GM11168 (cell line): ENCODE measurements around the gene SLC47A2.
"Not testable (repeated sequence)": the region's sequence is repeated elsewhere in the genome, so short reads cannot be mapped to it uniquely, and the experiment has no call there.

Source experiments
- in situ Hi-C: fragments of 300-500 bp; cut with MboI; formaldehyde crosslinking; loops from one replicate; pipeline ENCODE4 v1.12.0; 2022; ENCODE audit warnings: low sequenced_read_pairs; ENCODE audit not compliant: unreplicated experiment

The SLC47A2 gene

GRCh38 chr17:19673623-19674022 lies 42.8 kb downstream of the SLC47A2 start:
- in situ Hi-C loops: no loop called here

GRCh38 chr17:19672009-19672750 lies 44.2 kb downstream of the SLC47A2 start:
- in situ Hi-C loops: no loop called here

- in situ Hi-C loops: no loop called here
Observed at GRCh38 chr17:19671433-19671832, 45.0 kb downstream of the SLC47A2 start.

- in situ Hi-C loops: no loop called here
Observed at GRCh38 chr17:19670908-19671307, 45.5 kb downstream of the SLC47A2 start.

GRCh38 chr17:19669680-19670079 lies 46.7 kb downstream of the SLC47A2 start:
- in situ Hi-C loops: not testable (repeated sequence)

- in situ Hi-C loops: no loop called here
Observed at GRCh38 chr17:19664821-19665181, 51.6 kb downstream of the SLC47A2 start.

GRCh38 chr17:19664136-19664820 lies 52.1 kb downstream of the SLC47A2 start:
- in situ Hi-C loops: no loop called here

- in situ Hi-C loops: no loop called here
Observed at GRCh38 chr17:19663097-19663496, 53.3 kb downstream of the SLC47A2 start.

- in situ Hi-C loops: no loop called here
Observed at GRCh38 chr17:19661121-19661520, 55.3 kb downstream of the SLC47A2 start.

GRCh38 chr17:19660219-19660870 lies 56.0 kb downstream of the SLC47A2 start:
- in situ Hi-C loops: no loop called here

GRCh38 chr17:19659366-19660177 lies 56.8 kb downstream of the SLC47A2 start:
- in situ Hi-C loops: no loop called here

GRCh38 chr17:19656851-19657581 lies 59.4 kb downstream of the SLC47A2 start:
- in situ Hi-C loops: no loop called here

GRCh38 chr17:19656336-19656735 lies 60.0 kb downstream of the SLC47A2 start:
- in situ Hi-C loops: no loop called here

- in situ Hi-C loops: no loop called here
Observed at GRCh38 chr17:19654896-19655295, 61.5 kb downstream of the SLC47A2 start.

GRCh38 chr17:19654342-19654886 lies 62.0 kb downstream of the SLC47A2 start:
- in situ Hi-C loops: no loop called here

GRCh38 chr17:19652595-19652994 lies 63.8 kb downstream of the SLC47A2 start:
- in situ Hi-C loops: no loop called here

GRCh38 chr17:19651451-19652238 lies 64.7 kb downstream of the SLC47A2 start:
- in situ Hi-C loops: no loop called here

GRCh38 chr17:19650826-19651225 lies 65.6 kb downstream of the SLC47A2 start:
- in situ Hi-C loops: no loop called here

- in situ Hi-C loops: loop anchor here (5.0 kb wide), 2 partner anchors 113 to 142 kb away; no protein-coding TSS in a partner anchor
Observed at GRCh38 chr17:19649274-19649541, 67.2 kb downstream of the SLC47A2 start.
